Breast epithelium (tissue), 4 donors: ENCODE measurements around the gene KNSTRN. TPM values are rescaled to one million over a fixed set of nuclear protein-coding genes. Genes with fewer than 3 reads are reported as not detected.
A peak's percentile ranks its signal among the peaks of the same experiment; 100 is the strongest.

ENCODE experiments used
- DNase-seq, 2 donors: peaks; one replicate each; pipeline ENCODE4 v3.0.0-alpha.2; 2019; ENCODE audit warnings: low spot score in 2 of 2
- H3K27ac ChIP-seq, 2 donors: fragments of 200-600 bp; sonication (generic) in 1 of 2; one replicate each; pipeline ENCODE4 v1.5.1; 2016 to 2019; ENCODE audit warnings: mild to moderate bottlenecking in 1 of 2
- H3K27me3 ChIP-seq, 2 donors: fragments of 200-600 bp; sonication (generic) in 1 of 2; one replicate each; pipeline versions ENCODE4 v1.5.1 to v1.6.0; 2017 to 2019; ENCODE audit warnings: control low read depth in 1 of 2, mild to moderate bottlenecking in 1 of 2
- H3K36me3 ChIP-seq: fragments of 200-600 bp; one replicate; pipeline ENCODE4 v1.5.1; 2019
- H3K4me1 ChIP-seq, 2 donors: fragments of 200-600 bp; sonication (generic); one replicate each; pipeline ENCODE4 v1.5.1; 2016 to 2019; ENCODE audit warnings: control low read depth in 1 of 2
- H3K4me3 ChIP-seq, 3 donors: fragments of 200-600 bp; sonication (generic); 1 replicate in 2 of 3; 2 replicates in 1 of 3; pipeline ENCODE4 v1.5.1; 2016 to 2019; ENCODE audit warnings: mild to moderate bottlenecking in 3 of 3, moderate library complexity in 2 of 3
- H3K9me3 ChIP-seq, 2 donors: fragments of 200-600 bp; sonication (generic) in 1 of 2; one replicate each; pipeline ENCODE4 v1.5.1; 2016 to 2019; ENCODE audit warnings: control low read depth in 1 of 2
- POLR2A ChIP-seq: fragments of 450-650 bp; IDR thresholded peaks from one replicate; pipeline ENCODE4 v1.6.1; 2016; ENCODE audit warnings: antibody characterized with exemption, mild to moderate bottlenecking, moderate library complexity
- POLR2AphosphoS5 ChIP-seq, 3 donors: sonication (generic); formaldehyde crosslinking; IDR thresholded peaks; one replicate each; pipeline ENCODE4 v1.6.1; 2017; ENCODE audit warnings: antibody characterized with exemption in 3 of 3
- intact Hi-C: fragments of 100-400 bp; cut with DNase I; formaldehyde crosslinking; loops from one replicate; pipeline ENCODE4 v1.15.1; 2023; ENCODE audit warnings: low total_unique reads
- total RNA-seq, 3 donors: library from RNA; depleted of rRNA; stranded (reverse); fragments of >200 nt; gene quantifications; one replicate each; pipeline ENCODE4 v1.1.0, GENCODE V29; 2016
- TF ChIP-seq, protein P1 (sequence below), 3 donors: fragments of 450-650 bp; IDR thresholded peaks; one replicate each; pipeline ENCODE4 v1.5.1; 2016 to 2017; ENCODE audit warnings: antibody characterized with exemption in 3 of 3, mild to moderate bottlenecking in 3 of 3, moderate library complexity in 3 of 3

Gene KNSTRN, protein sequence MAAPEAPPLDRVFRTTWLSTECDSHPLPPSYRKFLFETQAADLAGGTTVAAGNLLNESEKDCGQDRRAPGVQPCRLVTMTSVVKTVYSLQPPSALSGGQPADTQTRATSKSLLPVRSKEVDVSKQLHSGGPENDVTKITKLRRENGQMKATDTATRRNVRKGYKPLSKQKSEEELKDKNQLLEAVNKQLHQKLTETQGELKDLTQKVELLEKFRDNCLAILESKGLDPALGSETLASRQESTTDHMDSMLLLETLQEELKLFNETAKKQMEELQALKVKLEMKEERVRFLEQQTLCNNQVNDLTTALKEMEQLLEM
- 10 to 100 TPM in 2 of 3 donors, 1 to 10 TPM in 1; 9.1 to 19.8 (median 12.1) TPM for total RNA-seq

DNA sequence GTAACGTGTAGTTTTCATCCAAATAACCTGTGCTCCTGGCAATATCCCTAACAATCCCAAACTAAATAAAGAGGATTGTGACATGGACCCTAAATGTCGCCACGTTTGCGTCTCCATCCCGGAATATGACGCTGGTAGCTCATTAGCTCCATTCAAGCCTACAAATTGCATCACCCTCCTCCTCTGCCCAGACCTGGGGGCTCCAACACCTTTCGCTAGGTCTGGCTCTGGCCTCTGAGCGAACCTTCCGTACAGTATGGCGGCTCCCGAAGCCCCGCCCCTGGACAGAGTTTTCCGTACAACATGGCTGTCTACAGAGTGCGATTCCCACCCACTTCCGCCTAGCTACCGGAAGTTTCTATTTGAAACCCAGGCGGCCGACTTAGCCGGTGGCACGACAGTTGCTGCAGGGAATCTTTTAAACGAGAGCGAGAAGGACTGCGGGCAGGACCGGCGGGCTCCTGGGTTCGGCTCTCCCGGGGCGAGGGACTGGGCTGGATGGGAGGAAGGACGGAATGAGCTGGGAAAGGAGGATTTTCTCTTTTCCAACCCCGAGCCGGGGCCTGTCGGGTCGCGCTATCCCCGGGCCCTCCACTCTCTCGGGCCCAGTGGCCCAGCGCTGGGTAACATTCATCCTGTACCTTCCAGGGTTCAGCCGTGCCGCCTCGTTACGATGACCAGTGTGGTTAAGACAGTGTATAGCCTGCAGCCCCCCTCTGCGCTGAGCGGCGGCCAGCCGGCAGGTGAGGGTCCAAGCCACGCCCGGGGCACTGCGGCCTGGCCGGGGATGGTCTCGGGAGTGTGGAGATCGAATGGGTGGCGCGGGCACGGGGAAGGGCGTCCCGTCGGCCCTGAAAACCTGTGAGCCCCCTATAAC is at the start of gene KNSTRN:
TSS of gene KNSTRN (plus strand) at position 142 of the 877 bp plus-strand sequence. CDS start at position 257, 115 bp downstream.
- peak; percentile 86 for DNase-seq
- Histone ChIP-seq H3K4me3 (peak within 1 kb of the TSS; percentile 88 to 92 (median 89)), H3K9me3 (no peaks in the 10 kb centered on the region), H3K27me3 (no peaks in the 10 kb centered on the region), H3K4me1 (peaks cover 0 to 5% of the 10 kb centered on the region in 2 donors), H3K27ac (peak within 1 kb of the TSS; percentile 23 to 58), H3K36me3 (no peaks in the 10 kb centered on the region)
- intact Hi-C loops: no loop called here
- TF ChIP-seq POLR2AphosphoS5 (IDR thresholded peaks at IDR 0.05): peak in 2 of 3 donors; percentile 20 to 50
- TF ChIP-seq, protein P1, sequence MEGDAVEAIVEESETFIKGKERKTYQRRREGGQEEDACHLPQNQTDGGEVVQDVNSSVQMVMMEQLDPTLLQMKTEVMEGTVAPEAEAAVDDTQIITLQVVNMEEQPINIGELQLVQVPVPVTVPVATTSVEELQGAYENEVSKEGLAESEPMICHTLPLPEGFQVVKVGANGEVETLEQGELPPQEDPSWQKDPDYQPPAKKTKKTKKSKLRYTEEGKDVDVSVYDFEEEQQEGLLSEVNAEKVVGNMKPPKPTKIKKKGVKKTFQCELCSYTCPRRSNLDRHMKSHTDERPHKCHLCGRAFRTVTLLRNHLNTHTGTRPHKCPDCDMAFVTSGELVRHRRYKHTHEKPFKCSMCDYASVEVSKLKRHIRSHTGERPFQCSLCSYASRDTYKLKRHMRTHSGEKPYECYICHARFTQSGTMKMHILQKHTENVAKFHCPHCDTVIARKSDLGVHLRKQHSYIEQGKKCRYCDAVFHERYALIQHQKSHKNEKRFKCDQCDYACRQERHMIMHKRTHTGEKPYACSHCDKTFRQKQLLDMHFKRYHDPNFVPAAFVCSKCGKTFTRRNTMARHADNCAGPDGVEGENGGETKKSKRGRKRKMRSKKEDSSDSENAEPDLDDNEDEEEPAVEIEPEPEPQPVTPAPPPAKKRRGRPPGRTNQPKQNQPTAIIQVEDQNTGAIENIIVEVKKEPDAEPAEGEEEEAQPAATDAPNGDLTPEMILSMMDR (IDR thresholded peaks at IDR 0.05): no peak
- TF ChIP-seq POLR2A: no peak

DNA sequence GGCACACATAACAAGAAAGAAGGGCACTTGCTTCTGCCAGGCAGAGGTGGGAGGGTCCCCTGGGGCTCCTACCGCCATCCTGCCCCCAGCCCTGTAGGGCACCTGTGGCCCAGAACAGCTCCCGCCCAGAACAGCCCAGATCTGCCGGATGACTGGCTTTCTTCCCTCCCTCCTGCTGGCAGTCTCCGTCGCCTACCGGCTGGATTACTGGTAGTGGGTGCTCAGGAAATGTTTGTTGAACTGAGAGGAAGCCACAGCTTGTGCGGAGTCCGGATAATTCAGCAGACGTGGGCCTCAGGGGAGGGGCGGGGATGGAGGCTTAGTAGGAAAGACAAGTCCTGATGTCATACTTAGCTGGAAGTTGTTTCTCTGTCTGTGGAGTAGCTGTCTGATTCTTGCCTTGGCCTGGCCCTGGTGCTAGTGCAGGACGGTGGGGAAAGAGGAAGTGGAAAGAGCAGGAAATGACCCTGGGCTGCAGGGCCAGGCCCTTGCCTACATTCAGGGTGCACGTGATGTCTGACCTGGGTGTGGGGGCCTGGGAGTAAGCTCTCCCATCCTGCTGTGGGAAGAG is 48.5 kb upstream of the KNSTRN start:
- peak in 1 of 2 donors; percentile 60 for DNase-seq
- TF ChIP-seq POLR2A (no peak), POLR2AphosphoS5 (IDR thresholded peaks at IDR 0.05) (no peak)
- TF ChIP-seq, protein P1 (IDR thresholded peaks at IDR 0.05): no peak
- H3K36me3 ChIP-seq: no peaks in the 10 kb centered on the region
- peak overlapping the region; percentile 96 to 97 for H3K27ac ChIP-seq
- peak overlapping the region in 1 of 3 donors; percentile 15 for H3K4me3 ChIP-seq
- H3K4me1 ChIP-seq: peaks cover 33 to 42% of the 10 kb centered on the region in 2 donors
- H3K27me3 ChIP-seq: no peaks in the 10 kb centered on the region
- intact Hi-C loops: no loop called here
- H3K9me3 ChIP-seq: no peaks in the 10 kb centered on the region

DNA sequence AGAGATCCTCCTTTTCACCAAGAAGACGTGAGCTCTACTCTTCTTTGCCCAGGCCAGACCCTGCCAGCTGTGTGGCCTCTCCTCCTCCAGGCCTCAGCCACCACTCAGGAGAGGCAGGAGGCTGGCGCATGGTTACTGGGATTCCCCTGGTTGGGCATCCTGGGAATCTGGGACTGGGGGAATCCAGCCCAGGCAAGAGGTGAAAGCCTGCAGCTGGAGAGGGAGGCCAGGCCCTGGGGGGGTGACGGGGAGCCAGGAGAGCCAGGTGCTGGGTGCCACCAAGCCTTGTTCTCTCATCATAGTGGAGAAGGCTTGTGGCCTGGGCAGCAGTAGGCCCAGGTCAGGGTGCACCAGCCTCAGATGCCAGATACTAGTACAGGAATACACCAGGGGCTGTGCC is 48.0 kb upstream of the KNSTRN start:
- peak overlapping the region; percentile 96 to 97 for H3K27ac ChIP-seq
- no peaks in the 10 kb centered on the region for H3K9me3 ChIP-seq
- intact Hi-C loops: no loop called here
- no peak overlapping the region for H3K4me3 ChIP-seq
- DNase-seq: no peak
- TF ChIP-seq POLR2A: no peak
- TF ChIP-seq POLR2AphosphoS5 (IDR thresholded peaks at IDR 0.05): no peak
- TF ChIP-seq, protein P1 (IDR thresholded peaks at IDR 0.05): no peak
- no peaks in the 10 kb centered on the region for H3K27me3 ChIP-seq
- peaks cover 33 to 48% of the 10 kb centered on the region in 2 donors for H3K4me1 ChIP-seq
- no peaks in the 10 kb centered on the region for H3K36me3 ChIP-seq

DNA sequence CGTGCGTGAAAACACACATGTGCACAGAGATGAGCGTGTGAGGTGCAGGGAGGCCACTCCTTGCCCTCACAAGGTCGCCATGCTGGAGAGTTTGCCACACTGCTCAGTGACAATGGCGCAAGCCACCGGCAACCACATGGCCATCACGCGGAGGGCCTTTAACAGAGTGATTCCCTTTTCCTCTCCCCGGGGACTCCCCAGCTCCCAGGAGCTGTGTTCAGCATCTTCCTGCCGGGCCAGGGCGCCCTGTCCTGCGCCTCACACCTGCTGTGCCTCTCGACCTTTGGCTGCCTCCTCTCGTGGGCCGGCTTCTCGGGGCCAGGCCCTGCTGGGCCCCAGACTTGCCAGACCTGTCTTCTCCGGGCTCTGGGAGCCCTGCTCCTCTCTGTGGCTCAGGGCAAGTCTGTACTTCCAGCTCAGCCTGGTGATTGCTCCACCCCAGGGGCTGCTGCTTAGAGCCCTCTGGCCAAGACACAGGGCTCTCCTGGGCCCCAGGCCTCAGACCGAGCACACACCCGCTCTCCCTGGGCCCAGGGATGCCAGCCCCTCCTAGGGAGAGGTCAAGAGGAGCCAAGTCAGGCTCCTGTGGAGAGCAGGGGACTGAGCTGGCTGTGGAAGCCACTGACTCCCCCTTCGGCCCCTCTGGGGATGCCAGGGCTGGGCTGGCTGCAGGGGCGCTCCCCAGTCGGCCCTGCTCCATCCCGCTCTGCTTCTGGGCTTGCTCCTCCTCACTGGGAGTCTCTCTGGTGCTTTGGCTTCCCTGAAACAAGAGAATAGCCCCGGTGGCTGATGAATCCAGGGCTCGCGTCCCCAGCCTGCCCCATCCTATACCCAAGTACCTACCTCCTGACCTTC is 47.4 kb upstream of the KNSTRN start:
- Histone ChIP-seq H3K9me3 (no peaks in the 10 kb centered on the region), H3K27ac (peak overlapping the region; percentile 96 to 97), H3K36me3 (no peaks in the 10 kb centered on the region), H3K27me3 (no peaks in the 10 kb centered on the region), H3K4me3 (no peak overlapping the region), H3K4me1 (peaks cover 33 to 51% of the 10 kb centered on the region in 2 donors)
- TF ChIP-seq POLR2AphosphoS5 (IDR thresholded peaks at IDR 0.05) (no peak), POLR2A (no peak)
- TF ChIP-seq, protein P1 (IDR thresholded peaks at IDR 0.05): no peak
- DNase-seq: no peak
- intact Hi-C loops: no loop called here
